ENCODE results near the gene GPR17.

- no peak for TF ChIP-seq CTCF (conservative IDR thresholded peaks at IDR 0.05; ENCODE audit: low read length)
- no peak for TF ChIP-seq EZH2phosphoT487 (IDR thresholded peaks at IDR 0.05; ENCODE audit: borderline replicate concordance, low read depth, low read length)
Observed at GRCh38 chr2:127638361-127639110, 7.4 kb upstream of the GPR17 start.

Data from OCI-LY7 (cell line).